IMR-90 (cell line): ENCODE results near the gene IER5. TPM values are rescaled to one million over a fixed set of nuclear protein-coding genes. Genes with fewer than 3 reads are reported as not detected.

Source experiments
- ATAC-seq: fragments of 200-7000 bp; cut with Tn5 transposase; 2 replicates; pipeline ENCODE4 v1.9.1; 2020; ENCODE audit warnings: low read depth, mild to moderate bottlenecking, moderate library complexity
- BruUV-seq: library from RNA; stranded (reverse); fragments of 400-500 nt; replicated peaks from 2 replicates; lab custom pipeline; 2021; lab: Mats Ljungman, UMichigan
- CTCF ChIA-PET: fragments of 300-600 bp; formaldehyde crosslinking; extraction: SDS; loops from one replicate; lab custom pipeline; 2021; ENCODE audit warnings: antibody characterized with exemption; lab: Yijun Ruan, JAX
- POLR2A ChIA-PET: fragments of 300-600 bp; sonication (Branson Sonifier 250); formaldehyde crosslinking; loops from one replicate; lab custom pipeline; 2022; ENCODE audit warnings: antibody characterized with exemption; ENCODE audit not compliant: unreplicated experiment; lab: Charles Lee
- DNase-seq: peaks from one replicate; pipeline ENCODE4 v3.0.0; 2013
- H2AFZ ChIP-seq: replicated peaks from 2 replicates; pipeline ENCODE3; 2013; ENCODE audit warnings: low read length, mild to moderate bottlenecking; ENCODE audit not compliant: poor library complexity
- H2AK5ac ChIP-seq: 2 replicates; pipeline ENCODE4 v1.6.1; 2013; ENCODE audit warnings: low read depth, low read length, inconsistent platforms
- H2AK9ac ChIP-seq: replicated peaks from 2 replicates; pipeline ENCODE3; 2013; ENCODE audit warnings: mild to moderate bottlenecking, low read depth, low read length, moderate library complexity; ENCODE audit not compliant: poor library complexity
- H2BK120ac ChIP-seq: 2 replicates; pipeline ENCODE4 v1.6.1; 2013; ENCODE audit warnings: low read depth, low read length, inconsistent platforms
- H2BK15ac ChIP-seq: 3 replicates; pipeline ENCODE4 v1.6.1; 2013; ENCODE audit warnings: low read depth, low read length, inconsistent platforms
- H2BK20ac ChIP-seq: 2 replicates; pipeline ENCODE4 v1.6.1; 2013; ENCODE audit warnings: low read depth, mild to moderate bottlenecking, inconsistent platforms, low read length, moderate library complexity
- H2BK5ac ChIP-seq: 2 replicates; pipeline ENCODE4 v1.6.1; 2013; ENCODE audit warnings: mild to moderate bottlenecking, low read depth, low read length, inconsistent platforms; ENCODE audit not compliant: poor library complexity, severe bottlenecking
- H3K14ac ChIP-seq: replicated peaks from 2 replicates; pipeline ENCODE4 v1.6.1; 2013; ENCODE audit warnings: low read depth, low read length, inconsistent platforms
- H3K18ac ChIP-seq: 2 replicates; pipeline ENCODE4 v1.6.1; 2013; ENCODE audit warnings: low read depth, low read length, control low read depth
- H3K23ac ChIP-seq: 2 replicates; pipeline ENCODE4 v1.6.1; 2013; ENCODE audit warnings: low read depth, low read length, inconsistent platforms
- H3K27ac ChIP-seq: 2 replicates; pipeline ENCODE4 v1.5.1; 2013; ENCODE audit warnings: mild to moderate bottlenecking, control low read depth, low read length; ENCODE audit not compliant: insufficient read depth
- H3K27me3 ChIP-seq: 2 replicates; pipeline ENCODE4 v1.6.1; 2013; ENCODE audit warnings: low read length; ENCODE audit not compliant: control insufficient read depth, insufficient read depth
- H3K36me3 ChIP-seq: 2 replicates; pipeline ENCODE4 v1.6.1; 2013; ENCODE audit warnings: low read length, mixed read lengths; ENCODE audit not compliant: control insufficient read depth, insufficient read depth
- H3K4ac ChIP-seq: 2 replicates; pipeline ENCODE4 v1.6.1; 2013; ENCODE audit warnings: low read depth, low read length, inconsistent platforms
- H3K4me1 ChIP-seq: 2 replicates; pipeline ENCODE4 v1.6.1; 2013; ENCODE audit warnings: low read length, mixed read lengths; ENCODE audit not compliant: control insufficient read depth, insufficient read depth
- H3K4me2 ChIP-seq: 2 replicates; pipeline ENCODE4 v1.6.1; 2013; ENCODE audit warnings: low read depth, mild to moderate bottlenecking, control low read depth, low read length, moderate library complexity
- H3K4me3 ChIP-seq: 2 replicates; pipeline ENCODE4 v1.5.1; 2013; ENCODE audit warnings: low read depth, mild to moderate bottlenecking, control low read depth, low read length, moderate library complexity; ENCODE audit not compliant: insufficient read depth
- H3K56ac ChIP-seq: 2 replicates; pipeline ENCODE4 v1.6.1; 2013; ENCODE audit warnings: low read length, inconsistent platforms; ENCODE audit not compliant: insufficient read depth; ENCODE audit errors: extremely low read depth
- H3K79me1 ChIP-seq, 2 experiments: 2 replicates each; pipeline ENCODE4 v1.6.1; 2013; ENCODE audit warnings: low read length in 2 of 2, inconsistent platforms in 1 of 2, low read depth in 1 of 2
- H3K9ac ChIP-seq: 2 replicates; pipeline ENCODE4 v1.6.1; 2013; ENCODE audit warnings: low read depth, low read length, control low read depth
- H3K9me1 ChIP-seq: 2 replicates; pipeline ENCODE4 v1.6.1; 2013; ENCODE audit warnings: low read length, inconsistent platforms; ENCODE audit not compliant: insufficient read depth
- H3K9me3 ChIP-seq: 2 replicates; pipeline ENCODE4 v1.6.1; 2013; ENCODE audit warnings: low read length; ENCODE audit not compliant: control insufficient read depth, insufficient read depth
- H4K20me1 ChIP-seq: 2 replicates; pipeline ENCODE4 v1.6.1; 2013; ENCODE audit warnings: low read length, inconsistent platforms; ENCODE audit not compliant: insufficient read depth
- H4K5ac ChIP-seq: 2 replicates; pipeline ENCODE4 v1.6.1; 2013; ENCODE audit warnings: mild to moderate bottlenecking, low read depth, low read length, control low read depth
- H4K8ac ChIP-seq, 2 experiments: 2 replicates each; pipeline ENCODE4 v1.6.1; 2013; ENCODE audit warnings: low read depth in 2 of 2, low read length in 2 of 2, control low read depth in 1 of 2, inconsistent platforms in 1 of 2
- H4K91ac ChIP-seq: 2 replicates; pipeline ENCODE4 v1.6.1; 2013; ENCODE audit warnings: low read depth, low read length, inconsistent platforms; ENCODE audit not compliant: insufficient read depth
- BHLHE40 ChIP-seq: fragments of 150-350 bp; IDR thresholded peaks from 2 replicates; pipeline ENCODE4 v1.6.1; 2016; ENCODE audit warnings: mild to moderate bottlenecking, low read depth, low read length
- CEBPB ChIP-seq: IDR thresholded peaks from 2 replicates; pipeline ENCODE4 v1.6.1; 2012; ENCODE audit warnings: low read depth, low read length, improper control_type of control experiment
- CHD1 ChIP-seq: IDR thresholded peaks from 2 replicates; pipeline ENCODE4 v1.6.1; 2012; ENCODE audit warnings: low read depth, low read length, improper control_type of control experiment
- MAFK ChIP-seq: IDR thresholded peaks from 2 replicates; pipeline ENCODE4 v1.6.1; 2012; ENCODE audit warnings: low read depth, low read length, improper control_type of control experiment
- MAZ ChIP-seq: IDR thresholded peaks from 2 replicates; pipeline ENCODE4 v1.6.1; 2012; ENCODE audit warnings: low read depth, mild to moderate bottlenecking, low read length, improper control_type of control experiment, moderate library complexity, borderline replicate concordance
- MXI1 ChIP-seq: IDR thresholded peaks from 2 replicates; pipeline ENCODE4 v1.6.1; 2012; ENCODE audit warnings: low read depth, mild to moderate bottlenecking, low read length, moderate library complexity, borderline replicate concordance
- POLR2A ChIP-seq: IDR thresholded peaks from 2 replicates; pipeline ENCODE4 v1.6.1; 2012; ENCODE audit warnings: mild to moderate bottlenecking, low read depth, low read length
- RAD21 ChIP-seq: IDR thresholded peaks from 2 replicates; pipeline ENCODE4 v1.6.1; 2012; ENCODE audit warnings: low read length, improper control_type of control experiment
- RCOR1 ChIP-seq: IDR thresholded peaks from 2 replicates; pipeline ENCODE4 v1.6.1; 2012; ENCODE audit warnings: mild to moderate bottlenecking, low read length, improper control_type of control experiment; ENCODE audit not compliant: insufficient replicate concordance
- RFX5 ChIP-seq: IDR thresholded peaks from 2 replicates; pipeline ENCODE4 v1.8.0; 2012; ENCODE audit warnings: low read depth, mild to moderate bottlenecking, low read length, moderate library complexity
- WGBS, 2 experiments: methylation state at CpG; one replicate each; pipeline versions ENCODE4 v1.1.5 to v1.1.7; 2013; ENCODE audit warnings: missing lambda C conversion rate in 2 of 2; ENCODE audit not compliant: insufficient read length in 1 of 2; ENCODE audit errors: extremely low coverage in 2 of 2; 5-methylcytosine and 5-hydroxymethylcytosine counted together
- dilution Hi-C: fragments of 300-500 bp; cut with HindIII; formaldehyde crosslinking; loops from one replicate; pipeline ENCODE4 v1.14.3; 2018; ENCODE audit warnings: low sequenced_read_pairs; ENCODE audit not compliant: unreplicated experiment
- in situ Hi-C: fragments of 300-500 bp; cut with MboI; formaldehyde crosslinking; loops from 3 replicates; pipeline ENCODE4 v1.14.3; 2019; ENCODE audit warnings: low sequenced_read_pairs, inconsistent platforms, mixed read lengths
- intact Hi-C: fragments of 100-400 bp; cut with micrococcal nuclease; formaldehyde crosslinking; loops from 2 replicates; pipeline ENCODE4 v1.10.0; 2022
- polyA plus RNA-seq, 3 experiments: library from polyadenylated mRNA; depleted of rRNA; stranded (reverse); fragments of >200 nt; gene quantifications; 2 replicates each; pipeline ENCODE4 v1.2.3, GENCODE V29; 2012; ENCODE audit warnings: low replicate concordance in 1 of 3
- total RNA-seq: library from RNA; depleted of rRNA; stranded (reverse); fragments of >200 nt; gene quantifications from 2 replicates; pipeline ENCODE4 v1.2.3, GENCODE V29; 2012
- TF ChIP-seq, protein P1 (sequence below): fragments of 150-350 bp; IDR thresholded peaks from 2 replicates; pipeline ENCODE4 v1.6.1; 2016; ENCODE audit warnings: low read depth, mild to moderate bottlenecking, low read length, moderate library complexity, borderline replicate concordance
- TF ChIP-seq, protein P2 (sequence below): fragments of 150-350 bp; IDR thresholded peaks from 2 replicates; pipeline ENCODE4 v1.6.1; 2017; ENCODE audit warnings: mild to moderate bottlenecking, antibody characterized with exemption, low read length, low read depth

Gene IER5
- total and polyA plus RNA-seq, 2 of the 4 experiments (the other 2 are of a cell fraction): 15.8 to 27.1 TPM

DNA sequence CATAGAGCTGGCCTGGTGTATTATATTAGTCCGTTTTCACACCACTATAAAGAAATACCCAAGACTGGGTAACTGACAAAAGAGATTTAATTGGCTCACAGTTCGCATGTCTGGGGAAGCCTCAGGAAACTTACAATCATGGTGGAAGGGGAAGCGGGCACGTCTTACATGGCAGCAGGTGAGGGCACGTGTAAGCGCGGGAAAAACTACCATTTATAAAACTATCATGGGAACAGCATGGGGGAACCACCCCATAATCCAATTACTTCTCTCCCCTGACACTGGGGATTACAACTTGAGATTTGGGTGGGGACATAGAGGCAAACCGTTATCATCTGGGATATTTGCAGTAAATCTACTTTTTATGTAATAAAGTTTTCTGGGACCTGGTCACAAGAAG is 6.8 kb downstream of the IER5 start:
- dilution Hi-C loops: no loop called here
- H4K5ac ChIP-seq: no peak overlapping the region
- H3K9me3 ChIP-seq: no peaks in the 10 kb centered on the region
- no peak for TF ChIP-seq CEBPB
- TF ChIP-seq MAZ: no peak
- TF ChIP-seq RFX5: no peak
- TF ChIP-seq, protein P1, sequence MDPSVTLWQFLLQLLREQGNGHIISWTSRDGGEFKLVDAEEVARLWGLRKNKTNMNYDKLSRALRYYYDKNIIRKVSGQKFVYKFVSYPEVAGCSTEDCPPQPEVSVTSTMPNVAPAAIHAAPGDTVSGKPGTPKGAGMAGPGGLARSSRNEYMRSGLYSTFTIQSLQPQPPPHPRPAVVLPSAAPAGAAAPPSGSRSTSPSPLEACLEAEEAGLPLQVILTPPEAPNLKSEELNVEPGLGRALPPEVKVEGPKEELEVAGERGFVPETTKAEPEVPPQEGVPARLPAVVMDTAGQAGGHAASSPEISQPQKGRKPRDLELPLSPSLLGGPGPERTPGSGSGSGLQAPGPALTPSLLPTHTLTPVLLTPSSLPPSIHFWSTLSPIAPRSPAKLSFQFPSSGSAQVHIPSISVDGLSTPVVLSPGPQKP: no peak
- no peak for TF ChIP-seq MXI1
- no peak for TF ChIP-seq POLR2A
- TF ChIP-seq CHD1: no peak
- TF ChIP-seq BHLHE40: no peak
- no peak for TF ChIP-seq RAD21
- no peak for TF ChIP-seq RCOR1
- no peak for TF ChIP-seq MAFK
- TF ChIP-seq, protein P2, sequence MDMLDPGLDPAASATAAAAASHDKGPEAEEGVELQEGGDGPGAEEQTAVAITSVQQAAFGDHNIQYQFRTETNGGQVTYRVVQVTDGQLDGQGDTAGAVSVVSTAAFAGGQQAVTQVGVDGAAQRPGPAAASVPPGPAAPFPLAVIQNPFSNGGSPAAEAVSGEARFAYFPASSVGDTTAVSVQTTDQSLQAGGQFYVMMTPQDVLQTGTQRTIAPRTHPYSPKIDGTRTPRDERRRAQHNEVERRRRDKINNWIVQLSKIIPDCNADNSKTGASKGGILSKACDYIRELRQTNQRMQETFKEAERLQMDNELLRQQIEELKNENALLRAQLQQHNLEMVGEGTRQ: no peak
- H2BK120ac ChIP-seq: peak overlapping the region; percentile 85; the same call in 1 of the 2 replicates
- H3K14ac ChIP-seq: peak overlapping the region; percentile 77; the same call in 1 of the 2 replicates
- peak overlapping the region; percentile 84 for H3K23ac ChIP-seq
- H2AK5ac ChIP-seq: peak overlapping the region; percentile 37
- peak overlapping the region in 1 of 2 experiments; percentile 75; a peak in 2 of 4 replicates for H4K8ac ChIP-seq
- H2BK20ac ChIP-seq: peak overlapping the region; percentile 52; the same call in 1 of the 2 replicates
- no peaks in the 10 kb centered on the region for H3K27me3 ChIP-seq
- peaks cover 31% of the 10 kb centered on the region for H3K4me1 ChIP-seq
- no peak overlapping the region for H3K56ac ChIP-seq
- WGBS, 2 experiments: no CpG with 5 or more reads among the region's 8 CpGs
- H4K91ac ChIP-seq: peak overlapping the region; percentile 83; the same call in 1 of the 2 replicates
- no peak overlapping the region for H2AFZ ChIP-seq
- ChIA-PET CTCF (interaction anchor here (1.7 kb wide), 1 partner anchor 47 kb away, joined by 8 read pairs; no protein-coding TSS in a partner anchor), POLR2A (interaction anchor here (0.9 to 1.0 kb wide), 2 partner anchors 10 to 40 kb away, joined by 4 to 6 read pairs; no protein-coding TSS in a partner anchor)
- H3K4ac ChIP-seq: peak overlapping the region; percentile 81
- H4K20me1 ChIP-seq: peaks cover 46% of the 10 kb centered on the region
- H2BK15ac ChIP-seq: peak overlapping the region; percentile 72; the same call in 1 of the 3 replicates
- in situ Hi-C loops: loop anchor here (5.0 kb wide), 1 partner anchor 42 kb away; no protein-coding TSS in a partner anchor
- no peak overlapping the region for H3K4me3 ChIP-seq
- peak overlapping the region; percentile 64; the same call in 1 of the 2 replicates for H3K18ac ChIP-seq
- BruUV-seq: no TSS peak
- H3K9ac ChIP-seq: 0 out of 2 replicates have a peak overlapping the region, but pooled peaks have one; percentile 43
- ATAC-seq (no peak), DNase-seq (no peak)
- intact Hi-C loops: no loop called here
- H2AK9ac ChIP-seq: peak overlapping the region; percentile 1
- H3K27ac ChIP-seq: peak overlapping the region; percentile 82; the same call in 1 of the 2 replicates
- peak overlapping the region; percentile 85 for H2BK5ac ChIP-seq
- H3K79me1 ChIP-seq: peaks cover 8 to 45% of the 10 kb centered on the region in 2 experiments; a peak in 3 of 4 replicates
- H3K9me1 ChIP-seq: peaks cover 16% of the 10 kb centered on the region
- no peaks in the 10 kb centered on the region; the same call in 1 of the 2 replicates for H3K36me3 ChIP-seq
- H3K4me2 ChIP-seq: no peak overlapping the region
